ENCODE results near the gene STOML1.

DNA sequence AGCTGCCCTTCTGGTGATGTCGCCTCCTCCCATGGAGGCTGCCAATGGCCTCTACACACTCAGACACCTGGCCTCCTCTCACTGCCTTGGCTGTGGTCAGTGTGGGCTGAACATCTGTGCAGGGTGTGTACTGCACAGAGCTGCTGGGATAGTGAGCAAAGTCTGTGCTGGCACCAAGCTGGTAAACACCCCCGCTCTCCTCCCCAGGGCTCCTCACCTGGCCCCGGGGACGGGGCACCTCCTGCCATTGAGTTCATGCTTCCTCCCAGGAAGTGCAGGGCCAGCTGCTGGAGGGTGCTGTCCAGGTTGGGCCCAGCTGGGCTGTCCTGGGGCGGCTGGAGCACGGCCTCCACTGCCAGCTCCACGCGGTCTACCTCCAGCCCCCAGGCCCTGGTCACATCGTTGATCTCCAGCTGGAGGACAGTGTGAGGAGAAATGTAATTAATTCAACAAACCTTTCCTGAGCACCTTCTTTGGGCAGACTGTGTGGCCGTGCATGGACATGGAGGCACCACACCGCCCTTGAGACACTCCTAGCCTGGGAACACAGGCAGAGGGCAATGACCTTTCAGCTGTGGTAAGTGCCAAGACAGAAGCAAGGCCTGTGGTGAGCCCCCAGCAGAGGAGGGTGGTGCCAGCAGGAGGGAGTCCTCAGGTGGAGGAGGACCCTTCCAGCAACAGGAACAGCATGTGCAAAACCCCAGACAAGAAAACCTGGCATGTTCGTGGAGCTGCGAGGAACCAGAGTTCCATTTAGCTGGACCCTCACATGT lies 6.8 kb downstream of the STOML1 start:
- TF ChIP-seq, protein P1, sequence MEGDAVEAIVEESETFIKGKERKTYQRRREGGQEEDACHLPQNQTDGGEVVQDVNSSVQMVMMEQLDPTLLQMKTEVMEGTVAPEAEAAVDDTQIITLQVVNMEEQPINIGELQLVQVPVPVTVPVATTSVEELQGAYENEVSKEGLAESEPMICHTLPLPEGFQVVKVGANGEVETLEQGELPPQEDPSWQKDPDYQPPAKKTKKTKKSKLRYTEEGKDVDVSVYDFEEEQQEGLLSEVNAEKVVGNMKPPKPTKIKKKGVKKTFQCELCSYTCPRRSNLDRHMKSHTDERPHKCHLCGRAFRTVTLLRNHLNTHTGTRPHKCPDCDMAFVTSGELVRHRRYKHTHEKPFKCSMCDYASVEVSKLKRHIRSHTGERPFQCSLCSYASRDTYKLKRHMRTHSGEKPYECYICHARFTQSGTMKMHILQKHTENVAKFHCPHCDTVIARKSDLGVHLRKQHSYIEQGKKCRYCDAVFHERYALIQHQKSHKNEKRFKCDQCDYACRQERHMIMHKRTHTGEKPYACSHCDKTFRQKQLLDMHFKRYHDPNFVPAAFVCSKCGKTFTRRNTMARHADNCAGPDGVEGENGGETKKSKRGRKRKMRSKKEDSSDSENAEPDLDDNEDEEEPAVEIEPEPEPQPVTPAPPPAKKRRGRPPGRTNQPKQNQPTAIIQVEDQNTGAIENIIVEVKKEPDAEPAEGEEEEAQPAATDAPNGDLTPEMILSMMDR (optimal IDR thresholded peaks at IDR 0.05 in 1 of 3, IDR thresholded peaks at IDR 0.05 in 1 of 3, conservative IDR thresholded peaks at IDR 0.05 in 1 of 3; ENCODE audit: extremely low read depth in 1 of 3, insufficient read depth in 2 of 3, low read length in 3 of 3): no peak
- no peak for TF ChIP-seq EZH2 (IDR thresholded peaks at IDR 0.05; ENCODE audit: low read length)
